GM19467 (cell line): Measurements from ENCODE around the gene PMIS2.

Source experiments
- ATAC-seq: cut with Tn5 transposase; IDR thresholded peaks from one replicate; pipeline ENCODE4 v1.9.1; 2021; ENCODE audit warnings: mild to moderate bottlenecking, moderate library complexity; ENCODE audit not compliant: unreplicated experiment

Gene PMIS2

GRCh38 chr19:35556025-35556590 lies 29.9 kb upstream of the PMIS2 start:
- no peak for ATAC-seq

GRCh38 chr19:35556846-35557538 lies 29.0 kb upstream of the PMIS2 start:
- ATAC-seq: no peak

GRCh38 chr19:35557539-35558399 lies 28.2 kb upstream of the PMIS2 start:
- ATAC-seq: no peak

GRCh38 chr19:35558400-35559280 lies 27.3 kb upstream of the PMIS2 start:
- ATAC-seq: no peak

- peak; percentile 61 for ATAC-seq
Observed at GRCh38 chr19:35559281-35559659, 26.7 kb upstream of the PMIS2 start.

- no peak for ATAC-seq
Observed at GRCh38 chr19:35559781-35560180, 26.2 kb upstream of the PMIS2 start.

GRCh38 chr19:35560271-35560670 lies 25.7 kb upstream of the PMIS2 start:
- no peak for ATAC-seq

GRCh38 chr19:35560677-35561076 lies 25.3 kb upstream of the PMIS2 start:
- no peak for ATAC-seq

GRCh38 chr19:35561436-35561835 lies 24.5 kb upstream of the PMIS2 start:
- ATAC-seq: no peak

- ATAC-seq: no peak
Observed at GRCh38 chr19:35562336-35562735, 23.6 kb upstream of the PMIS2 start.

GRCh38 chr19:35562776-35563175 lies 23.2 kb upstream of the PMIS2 start:
- no peak for ATAC-seq

- no peak for ATAC-seq
Observed at GRCh38 chr19:35563207-35563829, 22.7 kb upstream of the PMIS2 start, which contains the start of gene ATP4A. Gene ATP4A, minus strand, starts transcription at chr19:35563658. Its CDS starts 29 bp downstream, at chr19:35563629.

- no peak for ATAC-seq
Observed at GRCh38 chr19:35565016-35565856, 20.7 kb upstream of the PMIS2 start.

- ATAC-seq: no peak
Observed at GRCh38 chr19:35566738-35567137, 19.2 kb upstream of the PMIS2 start.

GRCh38 chr19:35569281-35569781 lies 16.6 kb upstream of the PMIS2 start:
- ATAC-seq: no peak

GRCh38 chr19:35571406-35571965 lies 14.5 kb upstream of the PMIS2 start:
- ATAC-seq: no peak

GRCh38 chr19:35577918-35578317 lies 8.1 kb upstream of the PMIS2 start:
- no peak for ATAC-seq

GRCh38 chr19:35578707-35579106 lies 7.3 kb upstream of the PMIS2 start:
- no peak for ATAC-seq

- ATAC-seq: no peak
Observed at GRCh38 chr19:35582760-35583159, 3.2 kb upstream of the PMIS2 start.
